Mesenchymal stem cell (in vitro differentiated cells and primary cell): ENCODE data around the gene EFEMP1.
A peak's percentile ranks its signal among the peaks of the same experiment; 100 is the strongest.

Experiments
- DNase-seq: peaks from one replicate; pipeline ENCODE4 v3.0.0-alpha.2; 2013
- H2AFZ ChIP-seq: one replicate; pipeline ENCODE4 v1.6.1; 2013; ENCODE audit warnings: low read depth, mild to moderate bottlenecking, control low read depth, inconsistent platforms, low read length, moderate library complexity
- H2AK5ac ChIP-seq: 2 replicates; pipeline ENCODE4 v1.6.1; 2013; ENCODE audit warnings: low read length, moderate library complexity, mild to moderate bottlenecking, inconsistent platforms; ENCODE audit not compliant: severe bottlenecking
- H2BK120ac ChIP-seq: one replicate; pipeline ENCODE4 v1.6.1; 2013; ENCODE audit warnings: low read depth, mild to moderate bottlenecking, inconsistent platforms, low read length, moderate library complexity
- H2BK12ac ChIP-seq, 2 experiments: one replicate each; pipeline ENCODE4 v1.6.1; 2013; ENCODE audit warnings: inconsistent platforms in 2 of 2, low read length in 2 of 2, mild to moderate bottlenecking in 2 of 2, moderate library complexity in 2 of 2, control low read depth in 1 of 2
- H2BK15ac ChIP-seq: one replicate; pipeline ENCODE4 v1.6.1; 2013; ENCODE audit warnings: mild to moderate bottlenecking, low read depth, inconsistent platforms; ENCODE audit not compliant: poor library complexity, severe bottlenecking
- H2BK5ac ChIP-seq: 2 replicates; pipeline ENCODE4 v1.6.1; 2013; ENCODE audit warnings: low read depth, mild to moderate bottlenecking, low read length, control low read depth, inconsistent platforms; ENCODE audit not compliant: poor library complexity, severe bottlenecking
- H3K14ac ChIP-seq, 2 experiments: one replicate each; pipeline ENCODE4 v1.6.1; 2013; ENCODE audit warnings: inconsistent platforms in 2 of 2, low read length in 2 of 2, control low read depth in 1 of 2, mild to moderate bottlenecking in 1 of 2, moderate library complexity in 1 of 2
- H3K18ac ChIP-seq, 2 experiments: one replicate each; pipeline ENCODE4 v1.6.1; 2013; ENCODE audit warnings: inconsistent platforms in 2 of 2, low read length in 2 of 2, control low read depth in 1 of 2, low read depth in 1 of 2, mild to moderate bottlenecking in 1 of 2
- H3K23ac ChIP-seq, 2 experiments: one replicate each; pipeline ENCODE4 v1.6.1; 2013; ENCODE audit warnings: inconsistent platforms in 2 of 2, low read length in 2 of 2, mild to moderate bottlenecking in 2 of 2, moderate library complexity in 2 of 2, control low read depth in 1 of 2
- H3K27ac ChIP-seq: 2 replicates; pipeline ENCODE4 v1.5.1; 2013; ENCODE audit warnings: mild to moderate bottlenecking, moderate library complexity, low read length, control low read depth, inconsistent platforms; ENCODE audit not compliant: poor library complexity, severe bottlenecking
- H3K27me3 ChIP-seq, 2 experiments: 2 replicates each; pipeline versions ENCODE4 v1.6.1 to v1.7.0; 2013; ENCODE audit warnings: low read length in 2 of 2, mild to moderate bottlenecking in 2 of 2, moderate library complexity in 2 of 2, control low read depth in 1 of 2, inconsistent platforms in 1 of 2; ENCODE audit not compliant: control insufficient read depth in 1 of 2, insufficient read depth in 1 of 2
- H3K36me3 ChIP-seq, 2 experiments: 2 replicates each; pipeline versions ENCODE4 v1.6.1 to v1.7.0; 2013; ENCODE audit warnings: low read length in 2 of 2, control low read depth in 1 of 2, inconsistent platforms in 1 of 2, low read depth in 1 of 2, mild to moderate bottlenecking in 1 of 2; ENCODE audit not compliant: insufficient read depth in 2 of 2, control insufficient read depth in 1 of 2
- H3K4ac ChIP-seq, 2 experiments: one replicate each; pipeline ENCODE4 v1.6.1; 2013; ENCODE audit warnings: inconsistent platforms in 2 of 2, low read length in 2 of 2, mild to moderate bottlenecking in 2 of 2, moderate library complexity in 2 of 2, control low read depth in 1 of 2, low read depth in 1 of 2
- H3K4me1 ChIP-seq: 2 replicates; pipeline ENCODE4 v1.6.1; 2013; ENCODE audit warnings: low read depth, low read length, control low read depth; ENCODE audit not compliant: control insufficient read depth, insufficient read depth
- H3K4me2 ChIP-seq: 2 replicates; pipeline ENCODE4 v1.6.1; 2013; ENCODE audit warnings: low read length, mild to moderate bottlenecking, inconsistent platforms; ENCODE audit not compliant: poor library complexity, severe bottlenecking
- H3K4me3 ChIP-seq, 2 experiments: 2 replicates each; pipeline versions ENCODE4 v1.5.1 to v1.7.0; 2013; ENCODE audit warnings: low read length in 2 of 2, mild to moderate bottlenecking in 2 of 2, control low read depth in 1 of 2, low read depth in 1 of 2; ENCODE audit not compliant: insufficient read depth in 1 of 2
- H3K79me1 ChIP-seq: replicated peaks from 2 replicates; pipeline ENCODE4 v1.6.1; 2013; ENCODE audit warnings: mild to moderate bottlenecking, control low read depth, low read length, inconsistent platforms; ENCODE audit not compliant: poor library complexity, severe bottlenecking
- H3K9ac ChIP-seq: 2 replicates; pipeline ENCODE4 v1.7.0; 2013; ENCODE audit warnings: mild to moderate bottlenecking, low read length, moderate library complexity
- H3K9me3 ChIP-seq: 2 replicates; pipeline ENCODE4 v1.7.0; 2013; ENCODE audit warnings: mild to moderate bottlenecking, low read length; ENCODE audit not compliant: control insufficient read depth
- H4K8ac ChIP-seq: one replicate; pipeline ENCODE4 v1.6.1; 2013; ENCODE audit warnings: inconsistent platforms, mild to moderate bottlenecking, low read length, moderate library complexity
- H4K91ac ChIP-seq: one replicate; pipeline ENCODE4 v1.6.1; 2013; ENCODE audit warnings: mild to moderate bottlenecking, low read length, inconsistent platforms
- WGBS: methylation state at CpG from one replicate; pipeline ENCODE4 v1.1.7; 2013; ENCODE audit warnings: mixed read lengths; 5-methylcytosine and 5-hydroxymethylcytosine counted together

Gene EFEMP1

DNA sequence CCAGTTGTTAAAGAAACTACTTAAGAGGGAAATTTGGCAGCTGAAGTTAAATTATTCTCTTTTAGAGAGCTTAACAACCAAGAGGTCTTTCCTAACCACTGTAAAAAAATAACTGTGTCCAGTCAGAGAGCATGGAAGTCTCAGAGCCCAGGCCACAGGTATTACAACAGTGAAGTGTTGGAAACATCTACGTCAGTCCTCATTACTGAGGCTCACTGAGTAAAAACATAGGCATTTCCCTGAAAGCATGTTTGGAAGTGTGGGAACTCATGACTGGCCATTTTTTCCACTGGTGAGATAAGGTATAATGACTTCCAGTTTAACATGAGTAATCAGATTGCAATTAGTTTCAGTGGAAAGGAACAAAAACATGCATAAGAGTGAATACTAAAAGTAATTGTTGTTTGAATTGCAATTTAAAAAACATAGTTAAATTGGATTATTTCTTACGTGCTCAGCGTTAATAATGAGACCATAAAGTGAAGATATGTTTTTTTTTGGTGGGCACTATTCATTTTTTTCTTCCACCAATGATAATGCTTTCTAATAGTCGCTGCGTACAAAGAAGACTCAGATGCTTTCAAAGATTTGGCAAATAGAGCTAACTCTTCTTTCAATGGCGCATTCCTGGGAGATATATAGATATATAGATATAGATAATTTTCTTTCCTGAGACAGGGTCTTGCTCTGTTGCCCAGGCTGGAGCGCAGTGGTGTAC, 60.8 kb downstream of the EFEMP1 start:
- Histone ChIP-seq H3K36me3 (peaks cover 0 to 24% of the 10 kb centered on the region in 2 experiments), H3K79me1 (no peaks in the 10 kb centered on the region), H2BK5ac (no peak overlapping the region), H4K91ac (peak overlapping the region; percentile 78), H3K27ac (peak overlapping the region; percentile 45), H2BK120ac (peak overlapping the region; percentile 81), H3K9me3 (no peaks in the 10 kb centered on the region), H3K4me1 (peaks cover 2% of the 10 kb centered on the region), H3K4me2 (no peak overlapping the region), H3K18ac (peak overlapping the region; percentile 85 to 92), H2AFZ (no peak overlapping the region), H3K4ac (peak overlapping the region in 1 of 2 experiments; percentile 95), H3K27me3 (no peaks in the 10 kb centered on the region), H4K8ac (no peak overlapping the region), H3K23ac (no peak overlapping the region), H3K4me3 (no peak overlapping the region), H2BK15ac (no peak overlapping the region), H2AK5ac (peak overlapping the region; percentile 91), H3K14ac (no peak overlapping the region), H3K9ac (peak overlapping the region; percentile 87), H2BK12ac (peak overlapping the region; percentile 49 to 89)
- peak; percentile 100 for DNase-seq
- WGBS: 52% methylated on average over 4 of the region's 7 CpGs

DNA sequence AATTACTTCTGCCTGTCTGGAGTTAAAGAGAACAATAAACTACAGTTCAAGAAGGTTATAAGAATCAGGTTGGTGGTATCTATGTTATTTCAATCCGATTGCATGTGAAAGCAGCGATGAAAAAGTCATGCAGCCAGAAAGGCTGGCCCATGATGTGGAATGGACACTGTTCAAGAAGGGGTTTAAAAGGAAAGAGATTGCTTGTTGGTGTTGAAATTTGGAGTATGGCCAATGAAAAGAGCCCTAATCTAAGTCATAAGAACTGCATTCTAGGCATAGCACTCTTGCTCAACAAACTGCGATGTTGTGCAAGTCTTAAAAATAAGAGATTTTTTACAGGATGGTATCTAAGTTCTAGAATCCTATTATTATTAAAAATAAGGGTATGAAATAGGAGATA, 61.3 kb downstream of the EFEMP1 start:
- H2AFZ ChIP-seq: no peak overlapping the region
- H2BK5ac ChIP-seq: no peak overlapping the region
- peaks cover 0 to 19% of the 10 kb centered on the region in 2 experiments for H3K36me3 ChIP-seq
- no peaks in the 10 kb centered on the region for H3K27me3 ChIP-seq
- H2AK5ac ChIP-seq: no peak overlapping the region
- H2BK15ac ChIP-seq: no peak overlapping the region
- H3K4ac ChIP-seq: no peak overlapping the region
- peak overlapping the region; percentile 87 for H3K9ac ChIP-seq
- H3K27ac ChIP-seq: peak overlapping the region; percentile 34
- no peak overlapping the region for H3K14ac ChIP-seq
- no peak overlapping the region for H2BK12ac ChIP-seq
- no peaks in the 10 kb centered on the region for H3K9me3 ChIP-seq
- peak; percentile 97 for DNase-seq
- H3K4me3 ChIP-seq: peak overlapping the region in 1 of 2 experiments; percentile 57
- peak overlapping the region; percentile 6 to 44 for H3K18ac ChIP-seq
- H3K79me1 ChIP-seq: no peaks in the 10 kb centered on the region
- 70% methylated on average over 2 of the region's 3 CpGs for WGBS
- H3K4me1 ChIP-seq: peaks cover 2% of the 10 kb centered on the region
- no peak overlapping the region for H4K8ac ChIP-seq
- H3K23ac ChIP-seq: no peak overlapping the region
- no peak overlapping the region for H3K4me2 ChIP-seq
- no peak overlapping the region for H2BK120ac ChIP-seq
- H4K91ac ChIP-seq: no peak overlapping the region

DNA sequence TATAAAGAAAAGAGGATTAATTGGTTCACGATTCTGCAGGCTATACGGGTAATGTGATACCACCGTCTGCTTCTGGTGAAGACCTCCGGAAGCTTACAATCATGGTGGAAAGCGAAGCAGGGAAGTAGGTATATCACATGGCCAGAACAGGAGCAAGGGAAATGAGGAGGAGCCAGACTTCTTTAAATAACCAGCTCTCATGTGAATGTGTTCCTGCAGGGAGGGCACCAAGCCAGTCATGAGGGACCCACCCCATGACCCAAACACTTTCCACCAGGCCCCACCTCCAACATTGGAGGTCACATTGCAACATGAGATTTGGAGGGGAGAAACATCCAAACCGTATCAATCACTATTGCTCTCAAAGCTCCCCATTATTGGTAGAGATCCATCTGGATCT, 61.8 kb downstream of the EFEMP1 start:
- H3K23ac ChIP-seq: no peak overlapping the region

DNA sequence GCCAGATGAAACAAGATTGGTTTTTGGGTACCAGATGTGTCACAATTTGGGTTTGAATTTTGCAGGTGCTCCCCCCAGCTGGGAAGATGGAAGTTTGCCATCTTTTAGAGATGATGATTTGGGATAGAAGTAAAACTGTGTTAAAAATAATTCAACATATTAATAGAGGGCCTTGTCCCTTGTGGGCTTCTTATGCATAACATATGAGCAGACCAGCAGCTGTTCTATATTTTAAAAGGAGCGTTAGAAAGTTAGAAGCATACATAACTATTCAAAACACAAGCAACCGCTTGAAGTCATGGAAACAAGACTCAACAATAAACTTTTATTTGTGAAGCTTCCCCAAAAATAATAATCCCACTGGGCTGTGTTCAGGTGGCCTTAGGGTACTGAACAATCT, 62.8 kb downstream of the EFEMP1 start:
- H2BK15ac ChIP-seq: no peak overlapping the region
- H3K79me1 ChIP-seq: no peaks in the 10 kb centered on the region
- H3K9ac ChIP-seq: no peak overlapping the region
- no peak overlapping the region for H3K27ac ChIP-seq
- H4K8ac ChIP-seq: no peak overlapping the region
- peaks cover 2% of the 10 kb centered on the region for H3K4me1 ChIP-seq
- no peak overlapping the region for H3K23ac ChIP-seq
- H3K4me2 ChIP-seq: no peak overlapping the region
- H2AK5ac ChIP-seq: no peak overlapping the region
- H3K18ac ChIP-seq: peak overlapping the region in 1 of 2 experiments; percentile 59
- H2BK12ac ChIP-seq: no peak overlapping the region
- H3K4me3 ChIP-seq: no peak overlapping the region
- no peaks in the 10 kb centered on the region for H3K27me3 ChIP-seq
- H3K9me3 ChIP-seq: no peaks in the 10 kb centered on the region
- H2AFZ ChIP-seq: no peak overlapping the region
- DNase-seq: no peak
- no peak overlapping the region for H2BK5ac ChIP-seq
- no peak overlapping the region for H3K14ac ChIP-seq
- no peak overlapping the region for H4K91ac ChIP-seq
- WGBS: 95% methylated on average over 2 of the region's 2 CpGs
- H3K36me3 ChIP-seq: peaks cover 0 to 9% of the 10 kb centered on the region in 2 experiments
- no peak overlapping the region for H2BK120ac ChIP-seq
- peak overlapping the region in 1 of 2 experiments; percentile 51 for H3K4ac ChIP-seq

More for the DNA sequence above, 61.8 kb downstream of the EFEMP1 start:
- WGBS: 100% methylated on average over 6 of the region's 6 CpGs
- no peaks in the 10 kb centered on the region for H3K79me1 ChIP-seq
- peak overlapping the region; percentile 87 for H3K9ac ChIP-seq
- no peak overlapping the region for H2AK5ac ChIP-seq
- H2BK120ac ChIP-seq: peak overlapping the region; percentile 54
- no peak overlapping the region for H2AFZ ChIP-seq
- H3K4me3 ChIP-seq: peak overlapping the region in 1 of 2 experiments; percentile 57
- H3K27me3 ChIP-seq: no peaks in the 10 kb centered on the region
- H4K8ac ChIP-seq: peak overlapping the region; percentile 19
- peaks cover 0 to 15% of the 10 kb centered on the region in 2 experiments for H3K36me3 ChIP-seq
- peaks cover 2% of the 10 kb centered on the region for H3K4me1 ChIP-seq
- no peak overlapping the region for H3K4me2 ChIP-seq
- no peak overlapping the region for H4K91ac ChIP-seq
- H2BK15ac ChIP-seq: no peak overlapping the region
- no peak for DNase-seq
- peak overlapping the region; percentile 6 to 91 for H3K18ac ChIP-seq
- no peak overlapping the region for H2BK5ac ChIP-seq
- peak overlapping the region in 1 of 2 experiments; percentile 3 for H2BK12ac ChIP-seq
- H3K14ac ChIP-seq: no peak overlapping the region
- H3K4ac ChIP-seq: peak overlapping the region; percentile 5 to 39
- peak overlapping the region; percentile 34 for H3K27ac ChIP-seq
- H3K9me3 ChIP-seq: no peaks in the 10 kb centered on the region
